ENCODE data around the gene NUP43. TPM values are rescaled to one million over a fixed set of nuclear protein-coding genes. Genes with fewer than 3 reads are reported as not detected.

NUP43 gene, protein sequence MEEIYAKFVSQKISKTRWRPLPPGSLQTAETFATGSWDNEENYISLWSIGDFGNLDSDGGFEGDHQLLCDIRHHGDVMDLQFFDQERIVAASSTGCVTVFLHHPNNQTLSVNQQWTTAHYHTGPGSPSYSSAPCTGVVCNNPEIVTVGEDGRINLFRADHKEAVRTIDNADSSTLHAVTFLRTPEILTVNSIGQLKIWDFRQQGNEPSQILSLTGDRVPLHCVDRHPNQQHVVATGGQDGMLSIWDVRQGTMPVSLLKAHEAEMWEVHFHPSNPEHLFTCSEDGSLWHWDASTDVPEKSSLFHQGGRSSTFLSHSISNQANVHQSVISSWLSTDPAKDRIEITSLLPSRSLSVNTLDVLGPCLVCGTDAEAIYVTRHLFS
- 10 to 100 TPM; 13.4 to 37.7 (median 27.9) TPM for total RNA-seq

DNA sequence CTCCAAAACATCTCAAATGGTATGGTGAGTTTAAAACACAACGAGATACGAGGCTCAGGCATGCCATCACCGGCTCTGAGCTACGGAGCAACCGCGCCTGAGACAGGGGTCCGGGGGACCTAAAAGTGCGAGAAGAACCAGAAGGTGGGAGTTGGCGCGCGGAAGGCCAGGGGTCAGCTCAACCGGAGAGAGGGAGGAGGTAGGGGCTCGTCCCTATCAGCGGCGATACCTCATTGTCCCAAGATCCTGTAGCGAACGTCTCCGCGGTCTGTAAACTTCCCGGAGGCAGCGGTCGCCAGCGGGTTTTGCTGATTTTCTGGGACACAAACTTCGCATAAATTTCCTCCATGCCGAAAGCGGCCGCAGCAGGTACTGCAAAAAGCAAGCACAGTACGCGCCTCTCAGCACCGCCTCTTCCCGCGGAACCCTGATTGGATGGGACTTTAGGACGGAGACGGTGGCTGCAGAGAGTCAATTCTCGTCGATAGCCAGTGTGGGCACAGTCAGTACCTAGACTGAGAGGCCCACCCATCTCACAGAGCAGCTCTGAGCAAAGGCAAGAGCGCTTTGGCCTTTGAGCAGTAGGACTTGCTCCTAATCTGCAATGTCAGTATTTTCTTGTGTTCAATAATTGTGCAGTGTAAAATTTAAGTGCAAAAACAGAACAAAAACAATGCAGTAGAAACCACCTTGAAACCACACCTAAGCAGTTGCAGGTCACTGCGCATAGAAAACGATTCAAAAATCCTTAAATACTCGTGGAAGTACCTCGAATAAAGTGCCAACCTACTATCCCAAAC is at the start of gene NUP43:
Gene NUP43 (minus strand): TSS at position 383 of the 800 bp plus-strand sequence. CDS start 34 bp downstream, at position 349.
- TF ChIP-seq, protein P1, sequence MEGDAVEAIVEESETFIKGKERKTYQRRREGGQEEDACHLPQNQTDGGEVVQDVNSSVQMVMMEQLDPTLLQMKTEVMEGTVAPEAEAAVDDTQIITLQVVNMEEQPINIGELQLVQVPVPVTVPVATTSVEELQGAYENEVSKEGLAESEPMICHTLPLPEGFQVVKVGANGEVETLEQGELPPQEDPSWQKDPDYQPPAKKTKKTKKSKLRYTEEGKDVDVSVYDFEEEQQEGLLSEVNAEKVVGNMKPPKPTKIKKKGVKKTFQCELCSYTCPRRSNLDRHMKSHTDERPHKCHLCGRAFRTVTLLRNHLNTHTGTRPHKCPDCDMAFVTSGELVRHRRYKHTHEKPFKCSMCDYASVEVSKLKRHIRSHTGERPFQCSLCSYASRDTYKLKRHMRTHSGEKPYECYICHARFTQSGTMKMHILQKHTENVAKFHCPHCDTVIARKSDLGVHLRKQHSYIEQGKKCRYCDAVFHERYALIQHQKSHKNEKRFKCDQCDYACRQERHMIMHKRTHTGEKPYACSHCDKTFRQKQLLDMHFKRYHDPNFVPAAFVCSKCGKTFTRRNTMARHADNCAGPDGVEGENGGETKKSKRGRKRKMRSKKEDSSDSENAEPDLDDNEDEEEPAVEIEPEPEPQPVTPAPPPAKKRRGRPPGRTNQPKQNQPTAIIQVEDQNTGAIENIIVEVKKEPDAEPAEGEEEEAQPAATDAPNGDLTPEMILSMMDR (IDR thresholded peaks at IDR 0.05; ENCODE audit: low read depth): no peak

DNA sequence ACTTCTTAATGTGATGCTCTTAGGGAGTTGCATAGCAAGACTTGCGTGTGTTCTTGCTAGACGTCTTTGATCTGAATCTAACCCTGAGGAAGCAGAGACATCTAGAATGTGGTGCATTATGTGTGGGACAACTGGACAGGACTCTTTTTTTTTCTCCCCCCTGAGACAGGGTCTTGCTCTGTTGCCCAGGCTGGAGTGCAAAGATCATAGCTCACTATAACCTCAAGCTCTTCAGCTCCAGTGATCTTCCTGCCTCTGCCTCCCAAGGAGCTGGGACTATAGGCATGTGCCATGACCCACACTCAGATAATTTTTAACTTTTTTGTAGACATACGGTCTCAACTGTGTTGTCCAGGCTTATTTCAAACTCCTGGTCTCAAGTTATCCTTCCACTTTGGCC is 37.2 kb upstream of the NUP43 start:
- TF ChIP-seq, protein P1 (IDR thresholded peaks at IDR 0.05; ENCODE audit: low read depth): no peak

DNA sequence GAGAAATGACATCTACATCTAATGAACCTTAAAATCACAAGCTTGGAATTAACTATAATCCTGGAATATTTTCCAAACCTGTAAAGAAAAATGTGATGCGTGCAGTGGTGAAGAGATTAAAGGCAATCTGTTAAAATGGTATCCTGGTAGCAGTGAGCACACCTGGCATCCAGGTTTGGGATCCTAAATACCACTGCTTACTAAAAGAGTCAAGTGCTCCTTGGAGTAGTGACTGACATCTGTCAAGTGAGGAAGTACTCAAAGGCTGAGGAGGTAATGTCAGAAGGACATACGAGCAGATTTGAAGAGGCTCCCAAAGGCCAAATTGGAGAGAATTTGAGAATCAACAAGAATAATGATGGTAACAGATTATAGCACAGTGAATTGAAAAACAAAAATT is 36.0 kb upstream of the NUP43 start:
- TF ChIP-seq, protein P1 (IDR thresholded peaks at IDR 0.05; ENCODE audit: low read depth): no peak

DNA sequence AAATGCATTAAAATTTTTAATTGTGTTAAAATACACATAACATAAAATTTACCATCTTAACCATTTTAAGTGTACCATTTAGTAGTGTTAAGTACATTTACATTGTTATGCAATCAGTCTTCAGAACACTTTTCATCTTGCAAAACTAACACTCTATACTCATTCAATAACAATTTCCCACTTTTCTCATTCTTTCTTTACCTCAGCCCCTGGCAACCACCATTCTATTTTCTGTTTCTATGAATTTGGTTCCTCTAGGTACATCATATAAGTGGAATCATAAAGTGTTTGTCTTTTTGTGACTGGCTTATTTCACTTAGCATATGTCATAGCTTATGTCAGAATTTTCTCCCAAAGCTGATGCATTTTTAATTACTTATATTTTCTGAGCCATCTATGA is 35.4 kb upstream of the NUP43 start:
- TF ChIP-seq, protein P1 (IDR thresholded peaks at IDR 0.05; ENCODE audit: low read depth): no peak

DNA sequence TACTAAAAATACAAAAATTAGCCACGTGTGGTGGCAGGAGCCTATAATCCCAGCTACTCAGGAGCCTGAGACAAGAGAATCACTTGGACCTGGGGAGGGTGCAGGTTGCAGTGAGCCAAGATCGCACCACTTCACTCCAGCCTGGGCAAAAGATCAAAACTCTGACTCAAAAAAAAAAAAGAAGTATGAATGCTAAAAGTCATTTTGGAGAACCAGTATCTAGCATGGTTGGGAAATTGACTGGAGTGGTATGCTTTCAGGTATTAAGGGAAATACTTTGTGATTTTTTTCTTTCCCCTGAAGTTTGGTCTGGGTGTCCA is 33.3 kb upstream of the NUP43 start:
- TF ChIP-seq, protein P1 (IDR thresholded peaks at IDR 0.05; ENCODE audit: low read depth): no peak

DNA sequence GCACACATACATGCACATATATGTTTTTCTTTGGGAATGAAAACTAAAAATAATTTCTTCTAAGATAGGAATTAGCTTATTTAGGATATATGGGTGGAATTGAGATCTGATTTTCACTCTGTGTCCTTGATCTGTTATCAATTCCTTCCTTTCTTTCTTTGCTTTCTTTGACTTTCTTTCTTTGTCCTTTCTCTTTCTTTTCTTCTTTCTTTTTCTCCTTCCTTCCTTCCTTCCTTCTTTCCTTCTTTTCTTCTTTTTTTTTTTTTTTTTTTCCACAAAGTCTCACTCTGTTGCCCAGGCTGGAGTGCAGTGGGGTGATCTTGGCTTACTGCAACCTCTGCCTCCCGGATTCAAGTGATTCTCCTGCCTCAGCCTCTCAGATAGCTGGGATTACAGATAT is 31.3 kb upstream of the NUP43 start:
- TF ChIP-seq, protein P1 (IDR thresholded peaks at IDR 0.05; ENCODE audit: low read depth): no peak

DNA sequence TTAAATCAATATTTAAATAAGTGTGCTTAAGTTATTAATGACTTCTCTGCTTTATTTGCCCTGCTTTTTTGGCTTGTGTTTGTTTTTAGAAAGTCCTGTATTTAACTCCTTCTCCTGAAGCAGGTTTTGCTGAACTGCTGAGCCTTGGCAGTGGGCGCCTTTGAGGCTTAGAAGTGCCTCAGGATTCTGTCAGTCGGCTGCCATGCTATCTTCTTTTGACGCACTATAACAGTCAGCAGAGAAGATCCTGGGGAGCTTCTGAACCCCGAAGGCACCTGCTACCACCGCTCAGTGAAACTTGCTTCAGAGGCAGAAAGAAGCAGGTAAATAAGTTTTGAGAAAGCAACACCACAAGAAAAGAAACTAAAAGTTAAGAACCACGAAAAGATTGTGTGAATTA is 25.6 kb upstream of the NUP43 start:
- TF ChIP-seq, protein P1 (IDR thresholded peaks at IDR 0.05; ENCODE audit: low read depth): no peak
